HG02759 (cell line): ENCODE data around the gene MRAP.
"Not testable (repeated sequence)": the region's sequence is repeated elsewhere in the genome, so short reads cannot be mapped to it uniquely, and the experiment has no call there.

ENCODE experiments used
- ATAC-seq: cut with Tn5 transposase; IDR thresholded peaks from one replicate; pipeline ENCODE4 v1.9.1; 2021; ENCODE audit warnings: mild to moderate bottlenecking, moderate library complexity; ENCODE audit not compliant: unreplicated experiment

MRAP gene

DNA sequence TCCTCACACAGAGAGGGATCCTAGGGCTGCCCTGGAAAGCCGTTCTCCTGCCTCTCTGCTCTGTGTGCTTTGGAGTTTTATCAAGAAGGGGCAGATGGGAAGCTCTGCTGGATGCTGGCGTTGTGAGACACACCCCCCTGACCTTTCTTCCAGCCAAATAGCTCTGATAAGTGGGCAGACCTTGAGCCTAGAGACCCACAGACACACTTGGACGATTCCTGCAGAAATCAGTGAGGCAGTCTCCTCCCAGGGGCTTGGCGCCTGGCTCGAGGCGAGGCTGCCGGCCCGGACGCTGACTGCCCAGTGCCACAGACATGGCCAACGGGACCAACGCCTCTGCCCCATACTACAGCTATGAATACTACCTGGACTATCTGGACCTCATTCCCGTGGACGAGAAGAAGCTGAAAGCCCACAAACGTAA lies at the start of gene MRAP:
Gene MRAP, plus strand, starts transcription at position 198 of the 424 bp plus-strand sequence. Its CDS starts 117 bp downstream, at position 315.
- no peak for ATAC-seq

DNA sequence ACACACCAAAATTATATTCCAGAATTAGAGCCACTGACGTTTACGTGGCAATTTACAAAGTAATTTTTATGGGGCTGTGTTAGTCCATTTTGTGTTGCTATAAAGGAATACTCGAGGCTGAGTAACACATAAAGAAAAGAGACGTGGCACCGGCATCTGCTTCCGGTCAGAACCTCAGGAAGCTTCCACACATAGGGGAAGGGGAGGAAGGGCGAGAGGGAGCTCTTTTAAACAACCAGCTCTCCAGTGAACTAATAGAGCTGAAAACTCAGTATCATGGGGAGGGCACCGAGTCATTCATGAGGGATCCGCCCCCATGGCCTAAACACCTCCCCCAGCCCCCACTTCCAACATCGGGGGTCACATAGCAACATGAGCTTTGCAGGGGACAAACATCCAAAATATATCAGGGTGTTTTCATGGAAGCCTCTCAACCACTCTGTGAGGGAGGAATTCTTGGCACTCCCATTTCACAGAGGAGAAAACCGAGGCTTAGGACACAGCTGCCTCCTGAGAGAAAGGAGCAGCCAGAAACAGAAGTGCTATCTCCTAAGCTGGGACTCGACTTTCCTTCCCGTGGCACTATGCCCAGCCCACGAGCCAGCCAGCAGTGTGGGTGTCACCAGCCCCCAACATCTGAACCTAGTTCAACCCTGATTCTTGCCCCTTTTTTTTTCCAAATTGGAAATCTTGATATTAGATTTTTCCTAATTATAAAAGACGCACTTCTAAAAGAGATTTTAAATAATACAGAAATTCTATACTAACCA lies 49.0 kb upstream of the MRAP start:
- no peak for ATAC-seq

DNA sequence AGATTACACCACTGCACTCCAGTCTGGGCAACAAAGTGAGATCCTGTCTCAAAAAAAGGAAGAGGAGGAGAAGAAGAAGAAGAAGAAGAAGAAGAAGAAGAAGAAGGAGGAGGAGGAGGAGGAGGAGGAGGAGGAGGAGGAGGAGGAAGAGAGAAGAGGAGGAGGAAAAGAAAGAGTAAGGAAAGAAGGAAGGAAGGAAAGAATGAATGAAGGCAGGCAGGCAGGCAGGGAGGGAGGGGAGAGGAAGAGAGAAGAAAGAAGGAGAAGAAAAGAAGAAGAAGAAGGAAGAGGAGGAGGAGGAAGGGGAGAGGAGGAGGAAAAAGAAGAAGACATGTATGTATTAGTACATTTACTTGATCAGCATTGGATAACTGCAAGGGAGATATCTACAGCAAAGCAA lies 46.5 kb upstream of the MRAP start:
- no peak for ATAC-seq

DNA sequence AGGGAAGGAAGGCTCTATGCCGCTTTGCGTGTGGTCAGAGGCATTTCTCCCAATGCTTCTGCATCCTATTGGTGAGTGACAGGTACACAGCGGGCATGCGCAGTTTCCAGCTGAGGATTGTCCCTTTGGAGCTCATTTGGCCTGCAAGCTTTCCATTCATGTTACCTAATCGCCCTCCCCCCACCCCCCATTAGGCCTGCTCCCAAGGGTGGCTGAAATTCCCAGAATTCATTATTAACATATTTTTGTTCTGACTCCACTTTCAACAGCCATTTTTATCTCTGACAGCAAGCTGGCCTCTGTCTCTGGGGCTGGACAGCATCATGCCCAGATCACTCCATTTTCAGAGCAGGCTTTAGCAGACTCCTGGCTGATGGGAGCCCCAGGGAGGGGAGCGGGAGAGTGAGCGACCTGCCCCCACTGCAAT lies 45.4 kb upstream of the MRAP start:
- ATAC-seq: no peak

GRCh38 chr21:32256251-32256650 lies 42.4 kb upstream of the MRAP start:
- no peak for ATAC-seq

- ATAC-seq: no peak
Measured at GRCh38 chr21:32256873-32257620, 41.6 kb upstream of the MRAP start.

DNA sequence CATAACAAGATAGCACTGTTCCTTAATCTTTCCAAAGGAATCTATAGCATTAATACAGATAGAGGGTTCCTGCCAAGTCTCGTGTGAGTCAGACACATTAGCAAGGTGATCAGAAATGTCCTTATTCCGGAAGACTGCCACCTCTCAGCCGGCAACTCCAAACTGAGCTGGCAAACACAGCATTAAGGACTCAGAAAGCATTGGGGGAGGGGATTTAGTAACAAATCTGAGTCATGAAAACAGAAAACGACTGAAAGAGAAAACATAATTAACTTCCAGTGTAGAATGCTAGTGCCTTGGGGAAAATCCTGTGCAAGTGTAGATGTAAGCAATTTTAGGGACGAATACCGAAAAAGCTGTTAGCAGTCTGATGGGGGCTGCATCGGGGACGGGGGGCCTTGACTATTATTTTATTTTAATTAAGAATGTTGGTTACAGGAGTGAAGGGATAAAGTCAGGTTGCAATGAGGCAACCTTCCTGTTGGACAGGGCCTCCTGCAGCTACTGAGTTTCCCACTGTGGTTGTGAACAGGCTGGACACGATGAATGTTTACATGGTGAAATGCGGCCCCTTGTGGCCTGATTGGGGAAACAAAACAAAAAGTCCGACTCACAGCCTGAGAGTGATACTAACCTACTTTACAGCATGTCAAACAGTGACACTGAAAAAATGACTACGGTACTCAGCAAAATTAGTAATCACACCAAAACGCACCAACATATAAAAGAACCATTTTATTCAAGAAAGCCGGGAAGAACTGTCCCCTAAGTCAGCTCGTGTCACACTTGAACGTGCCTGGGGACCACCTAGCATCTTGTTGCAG lies 40.5 kb upstream of the MRAP start:
- ATAC-seq: peak; percentile 81

DNA sequence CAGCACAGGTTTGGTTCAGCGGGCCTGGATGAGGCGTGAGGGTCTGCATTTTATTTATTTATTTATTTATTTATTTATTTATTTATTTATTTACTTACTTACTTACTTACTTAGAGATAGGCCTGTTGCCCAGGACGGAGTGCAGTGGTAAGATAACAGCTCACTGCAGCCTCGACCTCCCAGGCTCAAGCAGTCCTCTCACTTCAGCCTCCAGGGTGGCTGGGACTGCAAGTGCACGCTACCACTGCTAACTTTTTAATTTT lies 39.9 kb upstream of the MRAP start:
- ATAC-seq: not testable (repeated sequence)

DNA sequence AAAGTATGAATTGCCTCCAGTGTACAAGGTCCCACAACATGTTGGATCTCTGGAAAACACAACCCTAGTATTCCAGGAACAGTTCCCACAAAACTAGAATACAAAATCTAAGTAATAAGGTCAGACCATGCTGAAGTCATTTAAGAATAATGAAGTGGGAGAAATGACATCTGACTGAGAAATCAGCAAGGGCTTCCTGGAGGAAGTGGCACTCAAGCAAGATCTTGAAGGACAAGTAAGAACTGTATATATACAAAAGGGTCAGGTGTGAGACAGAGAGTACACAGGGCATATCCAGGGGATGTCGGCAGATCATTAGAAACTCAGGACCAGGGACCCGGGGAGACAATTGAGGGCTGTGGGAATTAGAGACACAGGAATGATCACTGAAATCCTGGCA lies 38.5 kb upstream of the MRAP start:
- no peak for ATAC-seq

- ATAC-seq: no peak
Measured at GRCh38 chr21:32261929-32262328, 36.7 kb upstream of the MRAP start.

- not testable (repeated sequence) for ATAC-seq
Measured at GRCh38 chr21:32265321-32265720, 33.3 kb upstream of the MRAP start.

GRCh38 chr21:32270748-32271147 lies 27.9 kb upstream of the MRAP start:
- ATAC-seq: no peak

DNA sequence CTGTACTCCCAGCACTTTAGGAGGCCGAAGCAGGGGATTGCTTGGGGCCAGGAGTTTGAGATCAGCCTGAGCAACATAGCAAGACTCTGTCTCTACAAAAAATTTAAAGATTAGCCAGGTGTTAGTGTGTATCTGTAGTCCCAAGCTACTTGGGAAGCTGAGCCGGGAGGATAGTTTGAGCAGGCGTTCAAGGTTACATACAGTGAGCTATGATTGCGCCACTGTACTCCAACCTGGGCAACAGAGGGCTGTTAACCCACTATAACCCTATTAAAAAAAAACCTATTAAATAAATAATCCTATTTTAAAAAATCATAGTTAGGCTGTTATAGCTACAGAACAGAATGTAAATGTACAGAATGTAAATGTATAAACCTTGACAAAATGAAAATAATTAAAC lies 22.0 kb upstream of the MRAP start:
- ATAC-seq: no peak

DNA sequence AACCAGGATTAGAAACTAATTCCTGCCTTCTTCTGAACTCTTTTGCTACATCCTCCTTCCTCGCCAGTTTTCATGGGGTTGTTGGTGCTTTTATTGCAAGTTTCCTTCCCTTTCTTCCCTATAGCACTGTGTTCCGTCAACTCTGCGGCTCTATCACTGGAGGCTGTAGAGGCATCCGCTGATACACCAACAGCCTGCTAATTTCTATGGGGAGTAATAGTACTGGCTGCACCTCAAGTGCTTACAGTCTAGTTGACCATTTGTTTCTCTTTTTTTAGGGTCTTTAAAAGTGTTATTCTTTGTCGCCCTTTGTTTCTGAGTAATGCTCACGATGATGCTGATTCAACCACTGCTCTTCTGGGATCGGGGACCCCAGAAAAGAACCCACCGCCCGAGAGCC lies 20.6 kb upstream of the MRAP start:
- ATAC-seq: no peak

DNA sequence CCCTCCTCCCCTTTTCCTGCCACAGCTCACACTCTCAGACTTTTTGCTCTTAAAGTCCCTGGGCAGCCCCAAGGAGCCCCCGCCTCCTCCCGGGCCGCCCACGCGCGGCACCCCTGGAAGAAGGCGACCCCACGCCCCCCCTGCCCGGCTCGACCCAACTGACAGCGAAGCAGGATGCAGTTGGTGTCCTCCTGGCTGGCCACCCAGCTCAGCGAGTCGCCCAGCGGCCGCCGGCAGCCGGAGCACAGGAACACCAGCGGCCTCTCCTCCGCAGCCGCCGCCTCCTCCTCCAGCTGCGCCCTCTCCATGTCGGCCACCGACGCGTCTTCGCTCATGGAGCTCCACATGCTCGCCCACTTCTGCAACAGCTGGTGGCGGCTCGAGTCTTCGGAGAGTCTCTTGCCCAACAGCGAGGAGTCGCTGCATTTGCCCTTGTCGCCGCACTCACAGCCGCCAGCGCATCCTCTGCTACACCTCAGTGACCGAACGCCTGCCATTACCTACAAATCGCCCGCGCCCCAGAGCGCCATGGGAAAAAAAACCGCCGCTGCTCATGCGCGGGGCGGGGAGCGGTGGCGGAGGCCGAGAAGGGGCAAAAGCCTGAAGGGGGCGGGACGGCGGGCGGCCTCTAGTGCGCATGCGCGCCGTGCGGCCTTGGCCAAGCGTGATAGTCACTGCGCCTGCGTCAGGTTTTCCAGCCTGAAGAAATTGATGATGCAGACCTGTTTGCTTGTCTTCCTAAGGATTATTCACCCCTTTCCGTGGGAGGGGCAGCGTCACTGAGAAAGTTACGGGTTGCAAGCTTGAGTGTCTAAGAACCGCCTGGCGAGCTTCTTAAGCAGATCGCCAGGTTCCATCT lies 19.9 kb upstream of the MRAP start, which contains the start of gene MIS18A:
Gene MIS18A, minus strand, starts transcription at position 532 of the 859 bp plus-strand sequence. Its CDS starts 35 bp downstream, at position 497.
- ATAC-seq: peak; percentile 96

DNA sequence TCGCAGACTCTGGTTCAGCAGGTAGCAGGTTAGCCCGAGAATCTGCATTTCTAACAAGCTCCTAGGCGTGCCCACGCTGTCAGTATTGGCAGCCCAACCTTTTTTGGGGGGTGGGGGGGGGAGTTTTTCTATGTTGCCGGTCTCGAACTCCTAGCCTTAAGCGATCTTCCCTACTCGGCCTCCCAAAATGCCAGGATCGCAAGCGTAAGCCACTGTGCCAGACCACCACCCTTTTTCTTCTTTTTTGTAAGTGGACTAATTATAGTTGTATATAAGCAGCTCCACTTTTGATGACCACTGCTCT lies 19.3 kb upstream of the MRAP start:
- ATAC-seq: no peak

DNA sequence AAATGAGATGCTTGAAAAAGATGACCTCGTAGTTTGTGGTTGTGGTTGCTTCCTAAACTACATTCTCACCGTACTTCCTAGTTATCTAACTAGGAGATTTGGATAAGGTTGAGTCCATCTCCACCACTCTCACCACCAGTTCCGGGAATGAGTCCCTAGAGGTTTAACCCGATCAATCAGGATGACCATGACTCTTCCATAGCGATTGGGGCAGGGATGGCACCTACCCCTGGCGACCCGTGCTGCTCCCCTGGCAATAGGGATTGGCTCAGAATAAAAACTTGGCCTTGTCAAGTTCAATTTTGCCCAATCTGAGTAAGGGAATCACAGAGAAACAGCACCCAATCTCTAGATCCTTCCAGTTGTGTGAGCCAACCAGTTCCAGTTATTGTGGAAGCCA lies 17.1 kb upstream of the MRAP start:
- no peak for ATAC-seq

GRCh38 chr21:32282992-32283391 lies 15.7 kb upstream of the MRAP start:
- ATAC-seq: no peak

GRCh38 chr21:32285476-32285875 lies 13.2 kb upstream of the MRAP start:
- ATAC-seq: no peak

GRCh38 chr21:32297449-32297848 lies 1.2 kb upstream of the MRAP start:
- ATAC-seq: no peak

- no peak for ATAC-seq
Measured at GRCh38 chr21:32298148-32298559, 501 bp upstream of the MRAP start.
